ENCODE results near the gene MAMDC4. TPM values are rescaled to one million over a fixed set of nuclear protein-coding genes. Genes with fewer than 3 reads are reported as not detected.

MAMDC4 gene
- total RNA-seq, 1 experiment from 2014 or later: 6.7 TPM

DNA sequence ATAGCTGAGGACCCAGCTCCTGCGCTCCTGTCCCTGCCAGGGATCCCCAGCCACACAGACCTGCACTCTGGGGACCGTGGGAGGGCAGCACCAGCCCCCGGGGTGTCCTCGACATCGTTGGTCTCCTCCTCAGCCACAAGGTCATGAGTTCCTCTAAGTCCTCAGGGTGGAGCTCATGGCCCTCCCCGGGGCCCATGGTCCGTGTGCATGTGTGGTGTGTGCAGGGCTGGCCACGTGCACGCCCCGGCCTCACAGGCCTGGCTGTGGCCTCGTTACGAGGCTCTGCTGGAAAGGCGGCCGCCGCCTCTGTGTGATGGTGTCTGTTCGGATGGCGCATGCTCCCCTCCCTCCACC lies 26.0 kb upstream of the MAMDC4 start:
- H3K27me3 Mint-ChIP-seq (ENCODE audit: low read depth): no peaks in the 10 kb centered on the region
- no peak for DNase-seq (ENCODE audit: low spot score)
- no peak for ATAC-seq
- ChIA-PET POLR2A (no interaction called here), CTCF (interaction anchor here (1.2 to 3.2 kb wide), 2 partner anchors 16 to 167 kb away, joined by 3 to 13 read pairs; partner anchors contain the start of gene AJM1)
- H3K4me3 Mint-ChIP-seq: no peak overlapping the region
- H3K9me3 Mint-ChIP-seq: no peaks in the 10 kb centered on the region
- peaks cover 17% of the 10 kb centered on the region for H3K36me3 Mint-ChIP-seq
- H3K27ac Mint-ChIP-seq: no peak overlapping the region
- no peak for TF ChIP-seq ZNF219 (CRISPR knock-in tag; IDR thresholded peaks at IDR 0.05; ENCODE audit: borderline replicate concordance)
- TF ChIP-seq, protein P1, sequence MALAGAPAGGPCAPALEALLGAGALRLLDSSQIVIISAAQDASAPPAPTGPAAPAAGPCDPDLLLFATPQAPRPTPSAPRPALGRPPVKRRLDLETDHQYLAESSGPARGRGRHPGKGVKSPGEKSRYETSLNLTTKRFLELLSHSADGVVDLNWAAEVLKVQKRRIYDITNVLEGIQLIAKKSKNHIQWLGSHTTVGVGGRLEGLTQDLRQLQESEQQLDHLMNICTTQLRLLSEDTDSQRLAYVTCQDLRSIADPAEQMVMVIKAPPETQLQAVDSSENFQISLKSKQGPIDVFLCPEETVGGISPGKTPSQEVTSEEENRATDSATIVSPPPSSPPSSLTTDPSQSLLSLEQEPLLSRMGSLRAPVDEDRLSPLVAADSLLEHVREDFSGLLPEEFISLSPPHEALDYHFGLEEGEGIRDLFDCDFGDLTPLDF (CRISPR knock-in tag; IDR thresholded peaks at IDR 0.05): no peak
- no peak for TF ChIP-seq ELF4 (CRISPR knock-in tag; IDR thresholded peaks at IDR 0.05; ENCODE audit: low read depth)
- TF ChIP-seq, protein P2, sequence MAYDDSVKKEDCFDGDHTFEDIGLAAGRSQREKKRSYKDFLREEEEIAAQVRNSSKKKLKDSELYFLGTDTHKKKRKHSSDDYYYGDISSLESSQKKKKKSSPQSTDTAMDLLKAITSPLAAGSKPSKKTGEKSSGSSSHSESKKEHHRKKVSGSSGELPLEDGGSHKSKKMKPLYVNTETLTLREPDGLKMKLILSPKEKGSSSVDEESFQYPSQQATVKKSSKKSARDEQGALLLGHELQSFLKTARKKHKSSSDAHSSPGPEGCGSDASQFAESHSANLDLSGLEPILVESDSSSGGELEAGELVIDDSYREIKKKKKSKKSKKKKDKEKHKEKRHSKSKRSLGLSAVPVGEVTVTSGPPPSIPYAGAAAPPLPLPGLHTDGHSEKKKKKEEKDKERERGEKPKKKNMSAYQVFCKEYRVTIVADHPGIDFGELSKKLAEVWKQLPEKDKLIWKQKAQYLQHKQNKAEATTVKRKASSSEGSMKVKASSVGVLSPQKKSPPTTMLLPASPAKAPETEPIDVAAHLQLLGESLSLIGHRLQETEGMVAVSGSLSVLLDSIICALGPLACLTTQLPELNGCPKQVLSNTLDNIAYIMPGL (CRISPR knock-in tag; IDR thresholded peaks at IDR 0.05): no peak
- H3K4me1 Mint-ChIP-seq: peaks cover 6% of the 10 kb centered on the region

DNA sequence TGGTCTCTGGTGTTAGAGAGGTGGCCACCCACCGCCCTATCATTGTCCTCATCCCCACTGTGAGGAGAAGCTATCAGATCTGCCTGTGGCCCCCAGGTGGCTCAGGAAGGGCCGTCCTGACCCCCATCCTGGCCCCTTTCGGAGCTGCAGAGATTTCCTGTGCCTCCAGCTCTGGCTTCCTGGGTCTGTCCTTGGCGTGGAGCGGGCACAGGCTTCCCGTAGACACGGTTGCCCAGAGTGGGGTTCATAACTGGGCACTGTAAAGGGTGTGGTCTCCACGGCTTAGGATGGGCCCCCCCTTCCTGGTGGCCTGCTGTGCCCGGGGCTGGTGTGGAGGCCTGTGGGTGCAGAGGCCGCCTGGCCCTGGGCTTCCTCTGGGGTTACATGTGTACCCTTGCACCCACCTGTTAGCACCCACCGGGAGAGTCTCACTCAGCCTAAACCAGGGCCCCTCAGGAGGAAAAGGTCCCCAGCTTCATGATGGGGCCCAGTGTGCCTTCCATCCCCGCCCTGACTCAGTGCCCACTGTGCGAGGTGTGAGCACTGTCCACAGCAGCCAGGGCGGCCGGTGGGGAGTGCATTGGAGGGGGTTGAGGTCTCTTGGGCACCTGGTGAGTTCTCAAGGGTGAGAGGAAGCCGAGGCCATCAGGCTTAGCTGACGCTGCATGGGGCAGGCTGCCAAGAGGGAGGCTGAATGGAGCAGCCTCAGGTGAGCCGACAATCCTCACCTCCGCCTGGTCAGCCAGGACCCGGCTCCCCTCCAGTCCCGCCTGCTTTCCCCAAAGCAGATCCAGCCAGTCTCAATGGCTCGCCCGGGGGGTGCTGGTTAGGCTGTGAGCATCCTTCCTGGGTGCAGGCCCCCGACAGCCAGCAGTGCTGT lies 25.2 kb upstream of the MAMDC4 start:
- peaks cover 23% of the 10 kb centered on the region for H3K36me3 Mint-ChIP-seq
- H3K27me3 Mint-ChIP-seq (ENCODE audit: low read depth): no peaks in the 10 kb centered on the region
- no peak overlapping the region for H3K27ac Mint-ChIP-seq
- TF ChIP-seq NR1H2 (CRISPR knock-in tag; IDR thresholded peaks at IDR 0.05) (no peak), ZNF416 (CRISPR knock-in tag; IDR thresholded peaks at IDR 0.05) (no peak), NFYB (CRISPR knock-in tag; conservative IDR thresholded peaks at IDR 0.05; ENCODE audit: low read depth) (no peak), JAZF1 (CRISPR knock-in tag; IDR thresholded peaks at IDR 0.05) (no peak), HMGA2 (CRISPR knock-in tag; IDR thresholded peaks at IDR 0.05) (no peak), KAT7 (CRISPR knock-in tag; IDR thresholded peaks at IDR 0.05; ENCODE audit: borderline replicate concordance) (no peak), ZNF138 (CRISPR knock-in tag; conservative IDR thresholded peaks at IDR 0.05) (no peak), ZNF423 (CRISPR knock-in tag; IDR thresholded peaks at IDR 0.05) (no peak)
- TF ChIP-seq, protein P3, sequence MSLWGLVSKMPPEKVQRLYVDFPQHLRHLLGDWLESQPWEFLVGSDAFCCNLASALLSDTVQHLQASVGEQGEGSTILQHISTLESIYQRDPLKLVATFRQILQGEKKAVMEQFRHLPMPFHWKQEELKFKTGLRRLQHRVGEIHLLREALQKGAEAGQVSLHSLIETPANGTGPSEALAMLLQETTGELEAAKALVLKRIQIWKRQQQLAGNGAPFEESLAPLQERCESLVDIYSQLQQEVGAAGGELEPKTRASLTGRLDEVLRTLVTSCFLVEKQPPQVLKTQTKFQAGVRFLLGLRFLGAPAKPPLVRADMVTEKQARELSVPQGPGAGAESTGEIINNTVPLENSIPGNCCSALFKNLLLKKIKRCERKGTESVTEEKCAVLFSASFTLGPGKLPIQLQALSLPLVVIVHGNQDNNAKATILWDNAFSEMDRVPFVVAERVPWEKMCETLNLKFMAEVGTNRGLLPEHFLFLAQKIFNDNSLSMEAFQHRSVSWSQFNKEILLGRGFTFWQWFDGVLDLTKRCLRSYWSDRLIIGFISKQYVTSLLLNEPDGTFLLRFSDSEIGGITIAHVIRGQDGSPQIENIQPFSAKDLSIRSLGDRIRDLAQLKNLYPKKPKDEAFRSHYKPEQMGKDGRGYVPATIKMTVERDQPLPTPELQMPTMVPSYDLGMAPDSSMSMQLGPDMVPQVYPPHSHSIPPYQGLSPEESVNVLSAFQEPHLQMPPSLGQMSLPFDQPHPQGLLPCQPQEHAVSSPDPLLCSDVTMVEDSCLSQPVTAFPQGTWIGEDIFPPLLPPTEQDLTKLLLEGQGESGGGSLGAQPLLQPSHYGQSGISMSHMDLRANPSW (CRISPR knock-in tag; conservative IDR thresholded peaks at IDR 0.05; ENCODE audit: low read depth): no peak
- TF ChIP-seq, protein P4, sequence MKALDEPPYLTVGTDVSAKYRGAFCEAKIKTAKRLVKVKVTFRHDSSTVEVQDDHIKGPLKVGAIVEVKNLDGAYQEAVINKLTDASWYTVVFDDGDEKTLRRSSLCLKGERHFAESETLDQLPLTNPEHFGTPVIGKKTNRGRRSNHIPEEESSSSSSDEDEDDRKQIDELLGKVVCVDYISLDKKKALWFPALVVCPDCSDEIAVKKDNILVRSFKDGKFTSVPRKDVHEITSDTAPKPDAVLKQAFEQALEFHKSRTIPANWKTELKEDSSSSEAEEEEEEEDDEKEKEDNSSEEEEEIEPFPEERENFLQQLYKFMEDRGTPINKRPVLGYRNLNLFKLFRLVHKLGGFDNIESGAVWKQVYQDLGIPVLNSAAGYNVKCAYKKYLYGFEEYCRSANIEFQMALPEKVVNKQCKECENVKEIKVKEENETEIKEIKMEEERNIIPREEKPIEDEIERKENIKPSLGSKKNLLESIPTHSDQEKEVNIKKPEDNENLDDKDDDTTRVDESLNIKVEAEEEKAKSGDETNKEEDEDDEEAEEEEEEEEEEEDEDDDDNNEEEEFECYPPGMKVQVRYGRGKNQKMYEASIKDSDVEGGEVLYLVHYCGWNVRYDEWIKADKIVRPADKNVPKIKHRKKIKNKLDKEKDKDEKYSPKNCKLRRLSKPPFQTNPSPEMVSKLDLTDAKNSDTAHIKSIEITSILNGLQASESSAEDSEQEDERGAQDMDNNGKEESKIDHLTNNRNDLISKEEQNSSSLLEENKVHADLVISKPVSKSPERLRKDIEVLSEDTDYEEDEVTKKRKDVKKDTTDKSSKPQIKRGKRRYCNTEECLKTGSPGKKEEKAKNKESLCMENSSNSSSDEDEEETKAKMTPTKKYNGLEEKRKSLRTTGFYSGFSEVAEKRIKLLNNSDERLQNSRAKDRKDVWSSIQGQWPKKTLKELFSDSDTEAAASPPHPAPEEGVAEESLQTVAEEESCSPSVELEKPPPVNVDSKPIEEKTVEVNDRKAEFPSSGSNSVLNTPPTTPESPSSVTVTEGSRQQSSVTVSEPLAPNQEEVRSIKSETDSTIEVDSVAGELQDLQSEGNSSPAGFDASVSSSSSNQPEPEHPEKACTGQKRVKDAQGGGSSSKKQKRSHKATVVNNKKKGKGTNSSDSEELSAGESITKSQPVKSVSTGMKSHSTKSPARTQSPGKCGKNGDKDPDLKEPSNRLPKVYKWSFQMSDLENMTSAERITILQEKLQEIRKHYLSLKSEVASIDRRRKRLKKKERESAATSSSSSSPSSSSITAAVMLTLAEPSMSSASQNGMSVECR (CRISPR knock-in tag; IDR thresholded peaks at IDR 0.05; ENCODE audit: borderline replicate concordance): no peak
- ATAC-seq (no peak), DNase-seq (ENCODE audit: low spot score) (no peak)
- POLR2A ChIA-PET: no interaction called here
- no peak overlapping the region for H3K4me3 Mint-ChIP-seq
- CTCF ChIA-PET: interaction anchor here (1.2 to 3.2 kb wide), 2 partner anchors 15 to 166 kb away, joined by 3 to 13 read pairs; partner anchors contain the start of gene AJM1
- peaks cover 3% of the 10 kb centered on the region for H3K4me1 Mint-ChIP-seq
- H3K9me3 Mint-ChIP-seq: no peaks in the 10 kb centered on the region
